ENCODE data around the gene PALS2.

Gene PALS2

GRCh38 chr7:24572997-24573553, at the start of gene PALS2:
Gene PALS2 (plus strand): TSS chr7:24573452. CDS start chr7:24623668, 50,216 bp downstream.
- peak within 1 kb of the TSS; percentile 94 for H3K27ac ChIP-seq
- TF ChIP-seq CTCF (conservative IDR thresholded peaks at IDR 0.05): no peak

- no peak overlapping the region for H3K27ac ChIP-seq
- TF ChIP-seq CTCF (conservative IDR thresholded peaks at IDR 0.05): no peak
These were observed 42.0 kb upstream of the PALS2 start for GRCh38 chr7:24531255-24531654.

GRCh38 chr7:24536682-24537081, 36.6 kb upstream of the PALS2 start:
- no peak overlapping the region for H3K27ac ChIP-seq
- TF ChIP-seq CTCF (conservative IDR thresholded peaks at IDR 0.05): no peak

- TF ChIP-seq CTCF (conservative IDR thresholded peaks at IDR 0.05): no peak
- H3K27ac ChIP-seq: no peak overlapping the region
These were observed 32.3 kb upstream of the PALS2 start for GRCh38 chr7:24540956-24541355.

GRCh38 chr7:24545215-24545614, 28.0 kb upstream of the PALS2 start:
- no peak for TF ChIP-seq CTCF (conservative IDR thresholded peaks at IDR 0.05)
- no peak overlapping the region for H3K27ac ChIP-seq

- no peak for TF ChIP-seq CTCF (conservative IDR thresholded peaks at IDR 0.05)
- H3K27ac ChIP-seq: no peak overlapping the region
These were observed 24.9 kb upstream of the PALS2 start for GRCh38 chr7:24548390-24548789.

GRCh38 chr7:24549991-24550390, 23.3 kb upstream of the PALS2 start:
- no peak overlapping the region for H3K27ac ChIP-seq

More at GRCh38 chr7:24549991-24550390, 23.3 kb upstream of the PALS2 start:
- no peak for TF ChIP-seq CTCF (conservative IDR thresholded peaks at IDR 0.05)
